RPMI7951 (cell line): ENCODE measurements around the gene S1PR5. TPM values are rescaled to one million over a fixed set of nuclear protein-coding genes. Genes with fewer than 3 reads are reported as not detected.

Source experiments
- DNase-seq: peaks from one replicate; pipeline ENCODE4 v3.0.0-alpha.2; 2012; ENCODE audit warnings: low read depth
- total RNA-seq: library from RNA; depleted of rRNA; stranded (reverse); fragments of >200 nt; shearing (Covaris generic); gene quantifications from 2 replicates; pipeline ENCODE4 v1.2.3, GENCODE V29; 2014; rRNA removed

S1PR5 gene
- total RNA-seq, 1 experiment from 2014 or later: not detected

- peak; percentile 54 for DNase-seq
Observed at GRCh38 chr19:10471909-10472308, 45.3 kb downstream of the S1PR5 start.

DNA sequence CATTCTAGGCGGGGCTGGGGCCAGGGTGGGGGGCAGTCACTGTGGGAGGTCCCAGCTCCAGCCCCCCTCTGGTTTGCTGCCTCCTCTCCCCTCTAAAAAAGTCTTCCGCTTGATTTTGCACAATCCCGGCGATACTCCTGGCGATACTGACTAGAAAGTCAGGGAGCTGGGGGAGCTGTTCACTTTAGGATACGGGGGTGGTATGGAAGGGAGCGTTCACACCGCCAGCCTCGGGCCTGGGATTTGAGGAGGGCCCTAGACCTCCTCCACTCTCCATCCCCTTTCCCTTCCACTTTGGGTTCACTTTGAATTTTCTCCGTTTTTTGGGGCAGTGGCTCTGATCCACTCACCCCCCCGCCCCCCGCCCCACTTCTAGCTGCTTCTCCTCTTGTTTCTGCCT is 49.1 kb downstream of the S1PR5 start:
- no peak for DNase-seq

DNA sequence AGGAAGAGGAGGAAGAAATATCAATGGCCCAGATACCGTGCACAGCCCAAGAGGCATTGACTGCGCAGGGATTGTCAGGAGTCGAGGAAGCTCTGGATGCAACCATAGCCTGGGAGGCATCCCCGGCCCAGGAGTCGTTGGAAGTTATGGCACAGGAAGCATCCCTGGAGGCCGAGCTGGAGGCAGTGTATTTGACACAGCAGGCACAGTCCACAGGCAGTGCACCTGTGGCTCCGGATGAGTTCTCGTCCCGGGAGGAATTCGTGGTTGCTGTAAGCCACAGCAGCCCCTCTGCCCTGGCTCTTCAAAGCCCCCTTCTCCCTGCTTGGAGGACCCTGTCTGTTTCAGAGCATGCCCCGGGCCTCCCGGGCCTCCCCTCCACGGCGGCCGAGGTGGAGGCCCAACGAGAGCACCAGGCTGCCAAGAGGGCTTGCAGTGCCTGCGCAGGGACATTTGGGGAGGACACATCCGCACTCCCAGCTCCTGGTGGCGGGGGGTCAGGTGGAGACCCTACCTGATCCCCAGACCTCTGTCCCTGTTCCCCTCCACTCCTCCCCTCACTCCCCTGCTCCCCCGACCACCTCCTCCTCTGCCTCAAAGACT is 50.0 kb downstream of the S1PR5 start:
- no peak for DNase-seq

DNA sequence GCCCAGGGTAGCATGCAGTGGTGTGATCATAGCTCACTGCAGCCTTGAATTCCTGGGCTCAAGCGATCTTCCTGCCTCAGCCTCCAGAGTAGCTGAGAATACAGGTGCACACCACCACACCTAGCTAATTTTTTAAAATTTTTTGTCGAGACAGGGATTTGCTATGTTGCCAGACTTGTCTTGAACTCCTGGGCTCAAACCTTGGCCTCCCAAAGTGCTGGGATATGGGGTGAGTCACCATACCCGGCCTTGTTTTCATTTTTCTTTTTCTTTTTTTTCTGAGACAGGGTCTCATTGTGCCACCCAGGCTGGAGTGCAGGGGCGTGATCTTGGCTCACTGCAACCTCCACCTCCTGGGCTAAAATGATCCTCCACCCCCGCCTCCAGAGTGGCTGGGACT is 52.8 kb downstream of the S1PR5 start:
- DNase-seq: no peak

Other genes with a start within 250 kb of the S1PR5 start
- 75.1 and 81.1 TPM in 2 replicates for gene ICAM1, start 246.3 kb downstream of the S1PR5 start, total RNA-seq
- gene ICAM4, start 230.5 kb downstream of the S1PR5 start, total RNA-seq: 0.24 and 0.39 TPM in 2 replicates
- 12.0 and 15.8 TPM in 2 replicates for gene ICAM5, start 227.5 kb downstream of the S1PR5 start, total RNA-seq
- 0.88 and 1.2 TPM in 2 replicates for gene ZGLP1, start 207.6 kb downstream of the S1PR5 start, total RNA-seq
- 33.0 and 50.1 TPM in 2 replicates for gene FDX2, start 201.4 kb downstream of the S1PR5 start, total RNA-seq
- gene RAVER1, start 183.9 kb downstream of the S1PR5 start, total RNA-seq: 9.0 and 11.8 TPM in 2 replicates
- 16.8 and 21.5 TPM in 2 replicates for gene ICAM3, start 177.8 kb downstream of the S1PR5 start, total RNA-seq
- gene TYK2, start 136.9 kb downstream of the S1PR5 start, total RNA-seq: 44.6 and 56.8 TPM in 2 replicates
- 89.3 and 107 TPM in 2 replicates for gene CDC37, start 113.9 kb downstream of the S1PR5 start, total RNA-seq
- gene PDE4A, start 96.9 kb downstream of the S1PR5 start, total RNA-seq: 1.3 and 2.0 TPM in 2 replicates
- 46.1 and 62.7 TPM in 2 replicates for gene KEAP1, start 14.1 kb downstream of the S1PR5 start, total RNA-seq
- 13.2 and 16.3 TPM in 2 replicates for gene ATG4D, start 26.5 kb upstream of the S1PR5 start, total RNA-seq
- gene KRI1, start 48.6 kb upstream of the S1PR5 start, total RNA-seq: 10.1 and 12.1 TPM in 2 replicates
- 32.9 and 58.4 TPM in 2 replicates for gene CDKN2D, start 51.5 kb upstream of the S1PR5 start, total RNA-seq
- gene AP1M2, start 69.9 kb upstream of the S1PR5 start, total RNA-seq: 0.49 and 2.5 TPM in 2 replicates
- gene SLC44A2, start 108.1 kb upstream of the S1PR5 start, total RNA-seq: 16.5 and 21.1 TPM in 2 replicates
- 102 and 107 TPM in 2 replicates for gene ILF3, start 136.9 kb upstream of the S1PR5 start, total RNA-seq
- gene QTRT1, start 184.0 kb upstream of the S1PR5 start, total RNA-seq: 18.4 and 25.5 TPM in 2 replicates
- 46.6 and 77.3 TPM in 2 replicates for gene DNM2, start 200.6 kb upstream of the S1PR5 start, total RNA-seq